ENCODE data around the gene SH2D3A.

SH2D3A gene

DNA sequence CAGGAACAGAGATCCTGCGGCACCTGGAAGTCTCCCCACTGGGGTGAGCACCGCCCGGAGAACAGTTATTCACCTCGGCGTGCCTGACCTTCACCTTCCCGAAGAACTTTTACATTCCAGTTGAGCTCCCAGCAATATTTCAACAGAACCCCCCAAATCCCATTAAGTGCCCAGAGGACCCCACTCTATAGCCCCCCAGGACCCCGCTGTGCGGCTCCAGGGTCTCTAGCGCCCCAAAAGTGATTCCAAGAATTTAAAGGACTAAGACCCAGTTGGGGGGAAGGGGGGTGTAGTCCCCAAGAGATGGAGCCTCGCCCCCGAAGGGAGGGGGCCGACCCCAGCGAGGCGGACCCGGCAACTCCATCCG, 30.3 kb downstream of the SH2D3A start:
- TF ChIP-seq CREB1 (IDR thresholded peaks at IDR 0.05; ENCODE audit: low read depth): no peak
- no peak for TF ChIP-seq TEAD4 (IDR thresholded peaks at IDR 0.05)
- 0 out of 2 replicates have a peak, but pooled peaks have one; percentile 20 for TF ChIP-seq TCF12 (IDR thresholded peaks at IDR 0.05; ENCODE audit: low read depth)
- TF ChIP-seq, protein P1, sequence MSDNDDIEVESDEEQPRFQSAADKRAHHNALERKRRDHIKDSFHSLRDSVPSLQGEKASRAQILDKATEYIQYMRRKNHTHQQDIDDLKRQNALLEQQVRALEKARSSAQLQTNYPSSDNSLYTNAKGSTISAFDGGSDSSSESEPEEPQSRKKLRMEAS (IDR thresholded peaks at IDR 0.05): no peak
- TF ChIP-seq YY1 (IDR thresholded peaks at IDR 0.05; ENCODE audit: low read depth): no peak
- TF ChIP-seq EGR1 (IDR thresholded peaks at IDR 0.05): 0 out of 2 replicates have a peak, but pooled peaks have one; percentile 6
- peak; percentile 40; the same call in 1 of the 2 replicates for TF ChIP-seq TAF1 (IDR thresholded peaks at IDR 0.05; ENCODE audit: low read depth)

DNA sequence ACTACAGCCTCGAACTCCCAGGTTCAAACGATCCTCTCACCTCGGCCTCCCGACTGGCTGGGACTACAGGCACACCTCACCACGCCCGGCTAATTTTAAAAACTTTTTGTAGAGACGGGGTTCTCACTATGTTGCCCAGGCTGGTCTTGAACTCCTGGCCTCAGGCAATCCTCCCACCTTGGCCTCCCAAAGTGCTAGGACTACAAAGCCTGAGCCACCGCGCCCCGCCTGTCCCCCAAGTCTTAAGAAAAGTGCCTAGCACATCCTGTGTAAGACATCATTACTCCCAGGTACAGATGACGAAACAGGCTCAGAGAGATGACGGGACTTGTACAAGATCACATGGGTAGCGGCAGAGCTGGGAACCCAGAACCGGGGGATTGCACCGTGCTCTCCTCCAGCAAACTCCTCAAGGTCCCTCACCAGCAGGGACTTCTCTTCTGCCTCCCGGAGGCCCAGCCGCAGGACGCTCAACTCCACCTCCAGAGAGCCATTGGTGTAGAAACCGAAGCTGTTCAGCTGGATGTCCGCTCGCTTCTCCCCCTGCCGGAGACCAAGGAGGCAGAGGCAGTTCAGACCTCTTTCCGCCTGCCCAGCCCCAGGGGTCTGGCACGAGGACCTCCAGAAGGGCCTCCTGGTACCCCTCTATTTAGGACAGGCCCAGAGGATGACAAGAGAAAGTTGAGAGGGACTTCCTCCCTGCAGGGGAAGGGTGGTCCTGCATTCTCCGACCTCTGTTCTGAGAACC, 30.9 kb downstream of the SH2D3A start:
- TF ChIP-seq RAD21 (IDR thresholded peaks at IDR 0.05; ENCODE audit: low read depth) (no peak; the same call in 1 of the 2 replicates), EP300 (IDR thresholded peaks at IDR 0.05; ENCODE audit: borderline replicate concordance) (no peak), TAF1 (IDR thresholded peaks at IDR 0.05; ENCODE audit: low read depth) (0 out of 2 replicates have a peak, but pooled peaks have one; percentile 1), CREB1 (IDR thresholded peaks at IDR 0.05; ENCODE audit: low read depth) (no peak)
- TF ChIP-seq, protein P1 (IDR thresholded peaks at IDR 0.05): no peak; the same call in 1 of the 2 replicates

DNA sequence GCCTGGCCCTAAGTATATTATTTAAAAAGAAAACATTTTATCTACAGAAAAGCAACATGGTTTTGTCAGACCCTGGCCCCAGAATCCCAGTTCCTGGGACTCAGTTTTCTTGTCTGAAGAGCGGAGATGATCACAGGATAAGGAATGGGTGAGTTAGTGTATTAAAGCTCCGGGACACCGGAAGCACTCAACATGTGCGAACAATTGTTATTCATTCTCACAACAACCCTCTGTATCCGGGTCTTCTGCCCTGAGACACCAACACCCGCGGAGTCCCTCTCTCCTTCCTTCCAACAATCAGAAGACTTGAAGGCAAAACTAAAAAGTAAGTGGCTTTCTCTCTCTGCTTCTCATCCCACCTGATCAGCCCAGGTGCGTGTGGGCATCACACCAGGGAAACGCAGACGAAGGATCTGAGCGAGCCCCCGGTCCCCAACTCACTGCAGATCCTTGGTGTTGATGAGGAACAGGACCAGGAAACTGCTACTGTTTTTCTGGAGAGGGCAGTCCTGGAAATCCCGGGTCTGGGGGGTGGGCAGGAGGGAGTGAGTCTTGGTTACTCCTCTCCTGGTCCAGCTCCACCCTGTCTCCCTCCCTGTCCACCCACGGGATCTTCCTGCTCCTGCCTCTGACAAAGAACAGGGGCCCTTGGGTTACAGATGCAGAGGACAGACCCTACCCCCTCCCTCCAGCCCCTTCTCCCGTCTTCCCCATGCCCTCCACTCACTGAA, 31.9 kb downstream of the SH2D3A start:
- TF ChIP-seq TCF12 (IDR thresholded peaks at IDR 0.05; ENCODE audit: low read depth) (no peak), ZBTB7A (IDR thresholded peaks at IDR 0.05; ENCODE audit: low read depth) (no peak), NFIC (IDR thresholded peaks at IDR 0.05) (no peak), EGR1 (IDR thresholded peaks at IDR 0.05) (no peak), YY1 (IDR thresholded peaks at IDR 0.05; ENCODE audit: low read depth) (no peak), RAD21 (IDR thresholded peaks at IDR 0.05; ENCODE audit: low read depth) (no peak), EP300 (IDR thresholded peaks at IDR 0.05; ENCODE audit: borderline replicate concordance) (no peak), FOXM1 (IDR thresholded peaks at IDR 0.05; ENCODE audit: borderline replicate concordance, low read depth) (no peak)
- TF ChIP-seq, protein P1 (IDR thresholded peaks at IDR 0.05): no peak
- TF ChIP-seq, protein P2, sequence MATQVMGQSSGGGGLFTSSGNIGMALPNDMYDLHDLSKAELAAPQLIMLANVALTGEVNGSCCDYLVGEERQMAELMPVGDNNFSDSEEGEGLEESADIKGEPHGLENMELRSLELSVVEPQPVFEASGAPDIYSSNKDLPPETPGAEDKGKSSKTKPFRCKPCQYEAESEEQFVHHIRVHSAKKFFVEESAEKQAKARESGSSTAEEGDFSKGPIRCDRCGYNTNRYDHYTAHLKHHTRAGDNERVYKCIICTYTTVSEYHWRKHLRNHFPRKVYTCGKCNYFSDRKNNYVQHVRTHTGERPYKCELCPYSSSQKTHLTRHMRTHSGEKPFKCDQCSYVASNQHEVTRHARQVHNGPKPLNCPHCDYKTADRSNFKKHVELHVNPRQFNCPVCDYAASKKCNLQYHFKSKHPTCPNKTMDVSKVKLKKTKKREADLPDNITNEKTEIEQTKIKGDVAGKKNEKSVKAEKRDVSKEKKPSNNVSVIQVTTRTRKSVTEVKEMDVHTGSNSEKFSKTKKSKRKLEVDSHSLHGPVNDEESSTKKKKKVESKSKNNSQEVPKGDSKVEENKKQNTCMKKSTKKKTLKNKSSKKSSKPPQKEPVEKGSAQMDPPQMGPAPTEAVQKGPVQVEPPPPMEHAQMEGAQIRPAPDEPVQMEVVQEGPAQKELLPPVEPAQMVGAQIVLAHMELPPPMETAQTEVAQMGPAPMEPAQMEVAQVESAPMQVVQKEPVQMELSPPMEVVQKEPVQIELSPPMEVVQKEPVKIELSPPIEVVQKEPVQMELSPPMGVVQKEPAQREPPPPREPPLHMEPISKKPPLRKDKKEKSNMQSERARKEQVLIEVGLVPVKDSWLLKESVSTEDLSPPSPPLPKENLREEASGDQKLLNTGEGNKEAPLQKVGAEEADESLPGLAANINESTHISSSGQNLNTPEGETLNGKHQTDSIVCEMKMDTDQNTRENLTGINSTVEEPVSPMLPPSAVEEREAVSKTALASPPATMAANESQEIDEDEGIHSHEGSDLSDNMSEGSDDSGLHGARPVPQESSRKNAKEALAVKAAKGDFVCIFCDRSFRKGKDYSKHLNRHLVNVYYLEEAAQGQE (IDR thresholded peaks at IDR 0.05; ENCODE audit: low read depth): no peak

DNA sequence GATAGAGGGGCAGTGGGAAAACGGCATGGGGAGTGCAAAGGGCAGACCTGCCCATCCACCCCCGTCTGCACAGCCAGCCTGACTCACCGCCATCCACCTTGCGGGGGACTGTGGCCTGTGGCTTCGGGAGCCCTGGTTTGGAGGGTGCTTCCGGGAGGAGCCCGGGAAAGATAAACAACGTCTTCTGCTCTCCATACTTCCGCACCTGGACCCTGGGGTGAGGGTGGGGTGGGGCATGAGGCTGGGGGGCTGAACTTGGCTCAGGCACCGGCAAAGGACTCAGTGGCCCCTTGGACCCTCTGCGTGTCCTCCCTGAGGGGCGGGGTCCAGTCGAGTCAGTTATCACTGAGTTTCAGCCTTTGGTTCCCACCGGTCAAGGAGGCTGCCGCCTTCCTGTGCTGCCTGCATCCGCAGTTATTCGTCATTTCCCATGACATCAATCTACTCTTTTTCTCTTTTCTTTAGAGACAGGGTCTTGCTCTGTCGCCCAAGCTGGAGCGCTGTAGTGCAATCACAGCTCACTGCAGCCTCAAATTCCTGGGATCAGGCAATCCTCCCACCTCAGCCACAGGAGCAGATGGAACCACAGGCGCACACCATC, 33.0 kb downstream of the SH2D3A start:
- no peak for TF ChIP-seq TEAD4 (IDR thresholded peaks at IDR 0.05)
- TF ChIP-seq, protein P1 (IDR thresholded peaks at IDR 0.05): no peak
- no peak for TF ChIP-seq EP300 (IDR thresholded peaks at IDR 0.05; ENCODE audit: borderline replicate concordance)
- no peak for TF ChIP-seq TCF12 (IDR thresholded peaks at IDR 0.05; ENCODE audit: low read depth)
- no peak for TF ChIP-seq RAD21 (IDR thresholded peaks at IDR 0.05; ENCODE audit: low read depth)
- no peak for TF ChIP-seq EGR1 (IDR thresholded peaks at IDR 0.05)

DNA sequence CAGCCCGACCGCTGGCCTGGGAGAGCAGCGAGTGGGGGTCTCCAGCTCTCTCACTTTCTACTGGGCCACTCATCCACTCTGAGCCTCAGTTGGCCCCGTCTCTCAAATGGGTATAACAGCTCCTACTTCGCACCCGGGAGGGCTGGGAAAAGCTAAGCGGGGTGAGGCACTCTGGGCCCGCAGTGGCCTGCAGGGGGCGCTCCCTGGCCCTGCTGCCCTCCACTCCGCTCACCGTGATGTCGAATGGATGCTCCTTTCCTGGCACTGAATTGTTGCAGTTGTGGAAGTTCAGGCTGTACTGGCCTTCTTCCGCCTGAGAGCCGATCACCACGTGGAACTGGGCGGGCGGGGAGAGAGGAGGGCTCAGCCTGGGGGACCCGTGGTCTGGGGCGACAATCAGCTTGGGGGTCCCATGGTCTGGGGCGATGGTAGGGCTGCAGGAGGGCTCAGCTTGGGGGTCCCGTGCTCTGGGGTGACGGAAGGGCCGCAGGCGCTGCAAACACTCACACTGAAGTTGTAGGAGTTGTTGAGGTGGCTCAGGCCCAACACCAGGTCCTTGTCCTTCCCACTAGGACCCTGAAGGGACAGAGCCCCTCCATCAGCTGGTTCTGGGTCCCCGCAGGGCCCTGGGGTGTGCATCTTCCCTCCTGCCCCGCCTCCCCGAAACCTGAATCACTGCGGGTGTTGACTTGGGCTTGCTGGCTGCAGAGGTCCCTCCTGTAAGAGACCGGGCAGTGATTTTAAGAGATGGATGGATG, 33.7 kb downstream of the SH2D3A start:
- TF ChIP-seq NFIC (IDR thresholded peaks at IDR 0.05) (no peak), TEAD4 (IDR thresholded peaks at IDR 0.05) (no peak), EP300 (IDR thresholded peaks at IDR 0.05; ENCODE audit: borderline replicate concordance) (no peak), YY1 (IDR thresholded peaks at IDR 0.05; ENCODE audit: low read depth) (no peak), CREB1 (IDR thresholded peaks at IDR 0.05; ENCODE audit: low read depth) (no peak), CEBPB (IDR thresholded peaks at IDR 0.05) (no peak), ZBTB7A (IDR thresholded peaks at IDR 0.05; ENCODE audit: low read depth) (no peak), TAF1 (IDR thresholded peaks at IDR 0.05; ENCODE audit: low read depth) (no peak), TCF12 (IDR thresholded peaks at IDR 0.05; ENCODE audit: low read depth) (no peak), FOXM1 (IDR thresholded peaks at IDR 0.05; ENCODE audit: borderline replicate concordance, low read depth) (no peak), RAD21 (IDR thresholded peaks at IDR 0.05; ENCODE audit: low read depth) (no peak), EGR1 (IDR thresholded peaks at IDR 0.05) (no peak)
- TF ChIP-seq, protein P1 (IDR thresholded peaks at IDR 0.05): no peak
- TF ChIP-seq, protein P3, sequence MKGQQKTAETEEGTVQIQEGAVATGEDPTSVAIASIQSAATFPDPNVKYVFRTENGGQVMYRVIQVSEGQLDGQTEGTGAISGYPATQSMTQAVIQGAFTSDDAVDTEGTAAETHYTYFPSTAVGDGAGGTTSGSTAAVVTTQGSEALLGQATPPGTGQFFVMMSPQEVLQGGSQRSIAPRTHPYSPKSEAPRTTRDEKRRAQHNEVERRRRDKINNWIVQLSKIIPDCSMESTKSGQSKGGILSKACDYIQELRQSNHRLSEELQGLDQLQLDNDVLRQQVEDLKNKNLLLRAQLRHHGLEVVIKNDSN (IDR thresholded peaks at IDR 0.05): no peak
- TF ChIP-seq, protein P2 (IDR thresholded peaks at IDR 0.05; ENCODE audit: low read depth): no peak

Measured in Ishikawa (cell line).